ENCODE data around the gene PIP4P1. TPM values are rescaled to one million over a fixed set of nuclear protein-coding genes. Genes with fewer than 3 reads are reported as not detected.

PIP4P1 gene
- total and polyA plus RNA-seq, 2 of the 13 experiments (the other 11 are each of a cell fraction or from before 2014, with no cell fraction given) = 33.4 to 47.0 TPM

DNA sequence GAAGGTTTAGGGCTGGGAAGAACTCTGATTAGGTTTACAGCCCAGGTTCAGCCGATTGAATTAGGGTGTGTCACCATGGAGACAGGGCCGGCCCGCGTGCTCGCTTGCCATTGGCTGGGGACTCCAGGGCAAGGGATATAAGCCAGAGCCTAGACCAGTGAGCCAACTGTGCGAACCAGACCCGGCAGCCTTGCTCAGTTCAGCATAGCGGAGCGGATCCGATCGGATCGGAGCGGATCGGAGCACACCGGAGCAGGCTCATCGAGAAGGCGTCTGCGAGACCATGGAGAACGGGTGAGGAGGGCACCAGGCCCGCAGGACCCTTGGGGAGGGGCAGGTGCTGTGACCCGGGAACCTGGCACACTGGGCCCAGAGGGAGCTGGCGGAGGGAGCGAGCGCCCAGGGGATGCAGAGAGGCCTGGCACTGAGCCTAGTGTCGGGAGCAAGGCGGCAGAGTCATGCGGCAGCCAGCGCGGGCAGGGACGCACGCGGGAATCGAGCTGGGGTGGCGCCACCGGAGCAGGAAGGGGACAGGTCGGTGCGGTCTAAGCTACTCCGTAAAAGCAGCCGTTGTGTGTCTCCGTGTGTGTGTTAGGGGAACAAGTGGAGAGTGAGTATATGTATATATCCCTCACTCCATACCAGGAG, 8.1 kb upstream of the PIP4P1 start, which contains the start of gene PNP (continued):
- TF ChIP-seq, protein P1, sequence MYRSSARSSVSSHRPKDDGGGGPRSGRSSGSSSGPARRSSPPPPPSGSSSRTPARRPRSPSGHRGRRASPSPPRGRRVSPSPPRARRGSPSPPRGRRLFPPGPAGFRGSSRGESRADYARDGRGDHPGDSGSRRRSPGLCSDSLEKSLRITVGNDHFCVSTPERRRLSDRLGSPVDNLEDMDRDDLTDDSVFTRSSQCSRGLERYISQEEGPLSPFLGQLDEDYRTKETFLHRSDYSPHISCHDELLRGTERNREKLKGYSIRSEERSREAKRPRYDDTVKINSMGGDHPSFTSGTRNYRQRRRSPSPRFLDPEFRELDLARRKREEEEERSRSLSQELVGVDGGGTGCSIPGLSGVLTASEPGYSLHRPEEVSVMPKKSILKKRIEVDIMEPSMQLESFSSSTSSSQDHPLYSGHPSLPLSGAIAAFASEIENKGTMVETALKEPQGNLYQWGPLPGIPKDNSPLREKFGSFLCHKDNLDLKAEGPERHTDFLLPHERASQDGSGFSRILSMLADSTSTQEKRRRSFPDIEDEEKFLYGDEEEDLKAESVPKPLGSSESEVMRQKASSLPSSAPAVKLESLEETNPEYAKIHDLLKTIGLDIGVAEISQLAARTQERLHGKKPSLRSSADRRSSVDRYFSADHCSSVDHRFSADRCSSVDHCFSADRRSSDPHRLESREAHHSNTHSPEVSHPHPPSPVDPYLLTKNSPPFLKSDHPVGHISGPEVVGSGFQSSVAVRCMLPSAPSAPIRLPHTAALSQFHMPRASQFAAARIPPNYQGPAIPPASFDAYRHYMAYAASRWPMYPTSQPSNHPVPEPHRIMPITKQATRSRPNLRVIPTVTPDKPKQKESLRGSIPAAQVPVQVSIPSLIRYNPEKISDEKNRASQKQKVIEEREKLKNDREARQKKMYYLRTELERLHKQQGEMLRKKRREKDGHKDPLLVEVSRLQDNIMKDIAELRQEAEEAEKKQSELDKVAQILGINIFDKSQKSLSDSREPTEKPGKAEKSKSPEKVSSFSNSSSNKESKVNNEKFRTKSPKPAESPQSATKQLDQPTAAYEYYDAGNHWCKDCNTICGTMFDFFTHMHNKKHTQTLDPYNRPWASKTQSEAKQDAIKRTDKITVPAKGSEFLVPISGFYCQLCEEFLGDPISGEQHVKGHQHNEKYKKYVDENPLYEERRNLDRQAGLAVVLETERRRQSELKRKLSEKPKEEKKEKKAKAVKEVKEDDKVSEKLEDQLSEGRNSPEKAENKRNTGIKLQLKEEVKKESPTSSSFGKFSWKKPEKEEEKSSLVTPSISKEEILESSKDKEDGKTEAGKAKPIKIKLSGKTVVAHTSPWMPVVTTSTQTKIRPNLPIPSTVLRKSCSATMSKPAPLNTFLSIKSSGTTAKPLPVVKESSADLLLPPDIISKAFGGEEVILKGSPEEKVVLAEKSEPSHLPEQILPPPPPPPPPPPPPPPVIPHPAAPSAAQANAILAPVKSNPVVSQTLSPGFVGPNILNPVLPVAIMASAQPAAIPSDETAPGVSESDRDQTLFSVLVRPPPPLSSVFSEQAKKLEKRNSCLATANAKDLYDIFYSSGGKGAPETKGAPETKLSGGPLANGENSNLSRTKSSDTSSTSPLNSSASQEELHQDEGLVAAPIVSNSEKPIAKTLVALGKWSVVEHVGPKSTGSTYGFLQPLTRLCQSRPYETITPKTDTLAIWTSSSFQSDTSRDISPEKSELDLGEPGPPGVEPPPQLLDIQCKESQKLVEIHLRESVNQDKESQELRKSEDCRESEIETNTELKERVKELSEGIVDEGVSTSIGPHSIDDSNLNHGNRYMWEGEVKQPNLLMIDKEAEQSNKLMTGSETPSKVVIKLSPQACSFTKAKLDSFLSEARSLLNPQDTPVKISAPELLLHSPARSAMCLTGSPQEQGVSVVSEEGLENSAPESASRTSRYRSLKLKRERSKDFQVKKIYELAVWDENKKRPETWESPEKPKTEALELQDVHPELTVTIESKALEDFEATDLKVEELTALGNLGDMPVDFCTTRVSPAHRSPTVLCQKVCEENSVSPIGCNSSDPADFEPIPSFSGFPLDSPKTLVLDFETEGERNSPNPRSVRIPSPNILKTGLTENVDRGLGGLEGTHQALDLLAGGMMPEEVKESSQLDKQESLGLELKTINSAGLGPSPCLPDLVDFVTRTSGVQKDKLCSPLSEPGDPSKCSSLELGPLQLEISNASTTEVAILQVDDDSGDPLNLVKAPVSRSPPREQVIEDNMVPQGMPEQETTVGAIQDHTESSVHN (CRISPR knock-in tag; IDR thresholded peaks at IDR 0.05) = peak; percentile 44; the same call in 1 of the 2 replicates
- TF ChIP-seq KDM5A (IDR thresholded peaks at IDR 0.05; ENCODE audit: borderline replicate concordance, low read length) (no peak; the same call in 1 of the 2 replicates), ZNF34 (CRISPR knock-in tag; IDR thresholded peaks at IDR 0.05; ENCODE audit: borderline replicate concordance) (no peak), ZFP36L1 (CRISPR knock-in tag; IDR thresholded peaks at IDR 0.05) (0 out of 2 replicates have a peak, but pooled peaks have one; percentile 55), NKX3-1 (CRISPR knock-in tag; IDR thresholded peaks at IDR 0.05) (0 out of 2 replicates have a peak, but pooled peaks have one; percentile 51), KDM2A (CRISPR knock-in tag; IDR thresholded peaks at IDR 0.05; ENCODE audit: borderline replicate concordance, low read depth) (peak; percentile 95), SSRP1 (CRISPR knock-in tag; IDR thresholded peaks at IDR 0.05) (peak; percentile 85; the same call in 1 of the 2 replicates), ZNF670 (CRISPR knock-in tag; IDR thresholded peaks at IDR 0.05; ENCODE audit: borderline replicate concordance) (no peak), ZBTB8A (CRISPR knock-in tag; IDR thresholded peaks at IDR 0.05; ENCODE audit: borderline replicate concordance, low read depth) (no peak; the same call in 1 of the 2 replicates), ASH2L (IDR thresholded peaks at IDR 0.05; ENCODE audit: insufficient read length, low read depth, low read length) (peak; percentile 70), SOX13 (IDR thresholded peaks at IDR 0.05) (no peak), SOX13 (CRISPR knock-in tag; conservative IDR thresholded peaks at IDR 0.05 in 1 of 2, IDR thresholded peaks at IDR 0.05 in 1 of 2) (peak in 1 of 2 experiments; percentile 46; a peak in 1 of 4 replicates), FOXJ3 (CRISPR knock-in tag; IDR thresholded peaks at IDR 0.05; ENCODE audit: borderline replicate concordance) (no peak)
- TF ChIP-seq, protein P2, sequence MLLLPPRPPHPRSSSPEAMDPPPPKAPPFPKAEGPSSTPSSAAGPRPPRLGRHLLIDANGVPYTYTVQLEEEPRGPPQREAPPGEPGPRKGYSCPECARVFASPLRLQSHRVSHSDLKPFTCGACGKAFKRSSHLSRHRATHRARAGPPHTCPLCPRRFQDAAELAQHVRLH (CRISPR knock-in tag; IDR thresholded peaks at IDR 0.05; ENCODE audit: borderline replicate concordance, low read depth) = peak; percentile 96
- TF ChIP-seq, protein P3, sequence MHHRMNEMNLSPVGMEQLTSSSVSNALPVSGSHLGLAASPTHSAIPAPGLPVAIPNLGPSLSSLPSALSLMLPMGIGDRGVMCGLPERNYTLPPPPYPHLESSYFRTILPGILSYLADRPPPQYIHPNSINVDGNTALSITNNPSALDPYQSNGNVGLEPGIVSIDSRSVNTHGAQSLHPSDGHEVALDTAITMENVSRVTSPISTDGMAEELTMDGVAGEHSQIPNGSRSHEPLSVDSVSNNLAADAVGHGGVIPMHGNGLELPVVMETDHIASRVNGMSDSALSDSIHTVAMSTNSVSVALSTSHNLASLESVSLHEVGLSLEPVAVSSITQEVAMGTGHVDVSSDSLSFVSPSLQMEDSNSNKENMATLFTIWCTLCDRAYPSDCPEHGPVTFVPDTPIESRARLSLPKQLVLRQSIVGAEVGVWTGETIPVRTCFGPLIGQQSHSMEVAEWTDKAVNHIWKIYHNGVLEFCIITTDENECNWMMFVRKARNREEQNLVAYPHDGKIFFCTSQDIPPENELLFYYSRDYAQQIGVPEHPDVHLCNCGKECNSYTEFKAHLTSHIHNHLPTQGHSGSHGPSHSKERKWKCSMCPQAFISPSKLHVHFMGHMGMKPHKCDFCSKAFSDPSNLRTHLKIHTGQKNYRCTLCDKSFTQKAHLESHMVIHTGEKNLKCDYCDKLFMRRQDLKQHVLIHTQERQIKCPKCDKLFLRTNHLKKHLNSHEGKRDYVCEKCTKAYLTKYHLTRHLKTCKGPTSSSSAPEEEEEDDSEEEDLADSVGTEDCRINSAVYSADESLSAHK (CRISPR knock-in tag; IDR thresholded peaks at IDR 0.05; ENCODE audit: borderline replicate concordance) = no peak; the same call in 1 of the 2 replicates
- TF ChIP-seq, protein P4, sequence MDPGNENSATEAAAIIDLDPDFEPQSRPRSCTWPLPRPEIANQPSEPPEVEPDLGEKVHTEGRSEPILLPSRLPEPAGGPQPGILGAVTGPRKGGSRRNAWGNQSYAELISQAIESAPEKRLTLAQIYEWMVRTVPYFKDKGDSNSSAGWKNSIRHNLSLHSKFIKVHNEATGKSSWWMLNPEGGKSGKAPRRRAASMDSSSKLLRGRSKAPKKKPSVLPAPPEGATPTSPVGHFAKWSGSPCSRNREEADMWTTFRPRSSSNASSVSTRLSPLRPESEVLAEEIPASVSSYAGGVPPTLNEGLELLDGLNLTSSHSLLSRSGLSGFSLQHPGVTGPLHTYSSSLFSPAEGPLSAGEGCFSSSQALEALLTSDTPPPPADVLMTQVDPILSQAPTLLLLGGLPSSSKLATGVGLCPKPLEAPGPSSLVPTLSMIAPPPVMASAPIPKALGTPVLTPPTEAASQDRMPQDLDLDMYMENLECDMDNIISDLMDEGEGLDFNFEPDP (CRISPR knock-in tag; conservative IDR thresholded peaks at IDR 0.05) = no peak
